Keratinocyte (primary cell): ENCODE measurements around the gene SPC24.

Source experiments
- EZH2 ChIP-seq: IDR thresholded peaks from one replicate; pipeline ENCODE4 v1.6.1; 2012; ENCODE audit warnings: inconsistent platforms, mild to moderate bottlenecking, low read length, moderate library complexity
- TF ChIP-seq, protein P1 (sequence below), 3 experiments: IDR thresholded peaks in 1 of 3; conservative IDR thresholded peaks in 1 of 3; optimal IDR thresholded peaks in 1 of 3; 2 replicates in 2 of 3; 3 replicates in 1 of 3; pipeline versions ENCODE3 to v1.5.1; 2011; ENCODE audit warnings: low read length in 3 of 3, mild to moderate bottlenecking in 3 of 3, moderate library complexity in 2 of 3, control low read depth in 1 of 3, inconsistent platforms in 1 of 3; ENCODE audit not compliant: insufficient read depth in 2 of 3; ENCODE audit errors: extremely low read depth in 1 of 3

DNA sequence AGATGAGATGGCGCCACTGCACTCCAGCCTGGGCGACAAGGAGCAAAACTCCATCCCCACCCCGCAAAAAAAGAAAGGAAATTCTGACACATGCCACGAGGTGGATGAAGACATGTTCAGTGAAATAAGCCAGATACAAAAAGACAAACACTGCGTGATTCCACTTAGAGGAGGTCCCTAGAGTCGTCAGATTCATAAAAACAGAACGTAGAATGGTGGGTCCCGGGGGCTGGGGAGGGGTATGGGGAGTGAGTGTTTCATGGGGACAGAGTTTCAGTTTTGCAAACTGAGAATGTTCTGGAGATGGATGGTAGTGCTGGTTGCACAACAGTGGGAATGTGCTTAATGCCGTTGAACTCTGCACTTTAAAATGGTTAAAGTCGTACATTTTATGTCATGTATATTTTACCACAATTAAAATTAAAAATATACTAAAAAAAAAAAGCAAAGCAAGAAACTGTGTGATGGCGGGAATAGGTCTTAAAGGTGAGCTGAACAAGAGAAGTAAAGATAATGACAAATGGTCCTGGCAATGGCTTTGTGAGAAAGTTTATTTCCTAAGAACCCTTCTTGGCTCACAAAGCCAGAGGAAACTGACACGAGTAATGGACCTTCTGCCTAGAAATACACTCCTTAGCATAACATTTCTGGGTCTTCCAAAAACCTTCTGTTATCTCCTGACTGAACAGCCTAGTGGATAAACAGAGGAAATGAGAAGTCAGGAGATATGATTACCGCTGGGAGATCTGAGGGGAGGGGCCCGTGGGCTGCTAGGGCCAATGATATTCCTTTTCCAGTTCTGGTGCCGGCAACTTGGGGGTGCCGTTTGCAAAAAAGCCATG, 4.2 kb upstream of the SPC24 start:
- TF ChIP-seq, protein P1, sequence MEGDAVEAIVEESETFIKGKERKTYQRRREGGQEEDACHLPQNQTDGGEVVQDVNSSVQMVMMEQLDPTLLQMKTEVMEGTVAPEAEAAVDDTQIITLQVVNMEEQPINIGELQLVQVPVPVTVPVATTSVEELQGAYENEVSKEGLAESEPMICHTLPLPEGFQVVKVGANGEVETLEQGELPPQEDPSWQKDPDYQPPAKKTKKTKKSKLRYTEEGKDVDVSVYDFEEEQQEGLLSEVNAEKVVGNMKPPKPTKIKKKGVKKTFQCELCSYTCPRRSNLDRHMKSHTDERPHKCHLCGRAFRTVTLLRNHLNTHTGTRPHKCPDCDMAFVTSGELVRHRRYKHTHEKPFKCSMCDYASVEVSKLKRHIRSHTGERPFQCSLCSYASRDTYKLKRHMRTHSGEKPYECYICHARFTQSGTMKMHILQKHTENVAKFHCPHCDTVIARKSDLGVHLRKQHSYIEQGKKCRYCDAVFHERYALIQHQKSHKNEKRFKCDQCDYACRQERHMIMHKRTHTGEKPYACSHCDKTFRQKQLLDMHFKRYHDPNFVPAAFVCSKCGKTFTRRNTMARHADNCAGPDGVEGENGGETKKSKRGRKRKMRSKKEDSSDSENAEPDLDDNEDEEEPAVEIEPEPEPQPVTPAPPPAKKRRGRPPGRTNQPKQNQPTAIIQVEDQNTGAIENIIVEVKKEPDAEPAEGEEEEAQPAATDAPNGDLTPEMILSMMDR (optimal IDR thresholded peaks at IDR 0.05 in 1 of 3, IDR thresholded peaks at IDR 0.05 in 1 of 3, conservative IDR thresholded peaks at IDR 0.05 in 1 of 3; ENCODE audit: extremely low read depth in 1 of 3, insufficient read depth in 2 of 3, low read length in 3 of 3), result no peak
- no peak for TF ChIP-seq EZH2
